Measurements from ENCODE around the gene WDR72. TPM values are rescaled to one million over a fixed set of nuclear protein-coding genes. Genes with fewer than 3 reads are reported as not detected.
A peak's percentile ranks its signal among the peaks of the same experiment; 100 is the strongest.

The WDR72 gene
- total and polyA plus RNA-seq, 2 of the 8 experiments (the other 6 are each of a cell fraction or from before 2014, with no cell fraction given): 1.2 to 1.9 TPM

DNA sequence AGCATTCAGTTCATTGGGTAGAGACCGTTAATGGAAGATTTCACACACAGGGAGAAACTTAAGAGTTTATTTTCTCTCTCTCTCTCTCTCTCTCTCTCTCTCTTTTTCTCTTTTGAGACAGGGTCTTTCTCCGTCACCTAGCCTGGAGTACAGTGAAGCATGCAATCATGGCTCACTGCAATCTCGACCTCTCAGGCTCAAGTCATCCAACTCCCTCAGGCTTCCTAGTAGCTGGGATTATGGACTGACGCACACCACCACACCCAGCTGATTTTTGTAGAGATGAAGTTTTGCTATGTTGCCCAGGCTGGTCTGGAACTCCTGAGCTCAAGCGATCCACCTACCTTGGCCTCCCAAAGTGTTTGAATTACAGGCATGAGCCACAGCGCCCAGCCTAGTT, 1.6 kb downstream of the WDR72 start:
- DNase-seq (ENCODE audit: low read depth in 1 of 2, low spot score in 2 of 2) (no peak), FAIRE-seq (no peak)
- Histone ChIP-seq H4K91ac (replicated peaks; ENCODE audit: insufficient read length, low read length) (no peak overlapping the region), H3K9ac (replicated peaks in 1 of 4; ENCODE audit: extremely low read depth in 1 of 4, low read depth in 3 of 4, low read length in 3 of 4) (no peak overlapping the region), H3K56ac (replicated peaks; ENCODE audit: insufficient read length, low read depth, low read length) (no peak overlapping the region), H3K14ac (ENCODE audit: insufficient read length) (no peak overlapping the region), H2BK15ac (ENCODE audit: low read length) (no peak overlapping the region), H3K4ac (replicated peaks; ENCODE audit: insufficient read length, low read depth, low read length) (no peak overlapping the region), H3K27ac (ENCODE audit: low read depth, low read length) (no peak overlapping the region), H3K27me3 (replicated peaks in 1 of 4; ENCODE audit: control insufficient read depth in 3 of 4, extremely low read depth in 1 of 4, insufficient read depth in 3 of 4, low read length in 3 of 4) (peaks cover 4 to 18% (median 12%) of the 10 kb centered on the region in 4 experiments), H2BK12ac (ENCODE audit: low read depth, low read length) (no peak overlapping the region), H3K4me2 (ENCODE audit: insufficient read depth in 1 of 2, low read depth in 2 of 2, low read length in 2 of 2) (peak overlapping the region in 1 of 2 experiments; percentile 97; a peak in 1 of 4 replicates), H4K20me1 (replicated peaks in 1 of 2; ENCODE audit: control insufficient read depth in 1 of 2, insufficient read depth in 2 of 2, low read length in 2 of 2) (no peaks in the 10 kb centered on the region), H2AFZ (ENCODE audit: low read length) (no peak overlapping the region), H3K4me3 (ENCODE audit: extremely low read depth in 1 of 4, insufficient read depth in 2 of 4, low read depth in 3 of 4, low read length in 4 of 4) (no peak overlapping the region), H2AK5ac (ENCODE audit: low read depth, low read length) (no peak overlapping the region), H2BK120ac (replicated peaks; ENCODE audit: low read depth, low read length) (no peak overlapping the region), H3K79me2 (ENCODE audit: control insufficient read depth in 1 of 2, insufficient read depth in 2 of 2, low read length in 2 of 2) (no peaks in the 10 kb centered on the region), H4K5ac (ENCODE audit: insufficient read length, low read depth, low read length) (no peak overlapping the region), H3K4me1 (replicated peaks in 1 of 4; ENCODE audit: control insufficient read depth in 3 of 4, insufficient read depth in 4 of 4, low read length in 3 of 4) (peaks cover 0 to 3% (median 1%) of the 10 kb centered on the region in 4 experiments; a peak in 3 of 7 replicates), H2BK20ac (ENCODE audit: low read length) (no peak overlapping the region), H3K9me3 (ENCODE audit: insufficient read depth in 2 of 2, low read depth in 1 of 2, low read length in 1 of 2) (no peaks in the 10 kb centered on the region), H3K18ac (ENCODE audit: extremely low read depth, low read length) (no peak overlapping the region), H3K79me1 (ENCODE audit: low read depth, low read length) (no peaks in the 10 kb centered on the region), H3K23me2 (ENCODE audit: low read depth, low read length) (peaks cover 4% of the 10 kb centered on the region), H3K36me3 (ENCODE audit: control insufficient read depth in 2 of 4, insufficient read depth in 4 of 4, low read length in 3 of 4) (no peaks in the 10 kb centered on the region), H3K23ac (ENCODE audit: insufficient read length) (no peak overlapping the region), H4K8ac (ENCODE audit: extremely low read depth, insufficient read depth, low read length) (no peak overlapping the region), H2BK5ac (ENCODE audit: low read depth, low read length) (no peak overlapping the region)
- ChIA-PET POLR2A (ENCODE audit: partially characterized antibody) (no interaction called here), CTCF (ENCODE audit: partially characterized antibody) (interaction anchor here (1.5 kb wide), 1 partner anchor 53 kb away, joined by 5 read pairs; no protein-coding TSS in a partner anchor)
- 89% methylated on average over 6 of the region's 6 CpGs; no CpG with 5 or more reads in 1 of the 2 experiments for WGBS, 2 experiments (ENCODE audit: extremely low coverage in 1 of 2, insufficient coverage in 1 of 2, insufficient read length in 1 of 2, insufficient replicate concordance in 2 of 2, low coverage in 1 of 2, low lambda C conversion rate in 2 of 2, missing lambda C conversion rate in 1 of 2)
- TF ChIP-seq CEBPB (IDR thresholded peaks at IDR 0.05; ENCODE audit: low read depth, low read length) (no peak), SIX5 (IDR thresholded peaks at IDR 0.05; ENCODE audit: low read depth, low read length) (no peak)
